Stimulated activated CD8-positive, alpha-beta memory T cell treated with anti-CD3 and anti-CD28 coated beads, Interleukin-12 subunit alpha, Interleukin-12 subunit beta, amount 100 ng/mL, for 1 hour (primary cell): Measurements from ENCODE around the gene KRR1.
A peak's percentile ranks its signal among the peaks of the same experiment; 100 is the strongest.

ENCODE experiments used
- DNase-seq: peaks from one replicate; pipeline ENCODE4 v3.0.0-alpha.2; 2020; ENCODE audit warnings: low read depth

Gene KRR1

GRCh38 chr12:75511116-75512048 is at the start of gene KRR1:
Gene KRR1 (minus strand): TSS chr12:75511609. CDS start chr12:75511597, 12 bp downstream.
- peak; percentile 81 for DNase-seq

DNA sequence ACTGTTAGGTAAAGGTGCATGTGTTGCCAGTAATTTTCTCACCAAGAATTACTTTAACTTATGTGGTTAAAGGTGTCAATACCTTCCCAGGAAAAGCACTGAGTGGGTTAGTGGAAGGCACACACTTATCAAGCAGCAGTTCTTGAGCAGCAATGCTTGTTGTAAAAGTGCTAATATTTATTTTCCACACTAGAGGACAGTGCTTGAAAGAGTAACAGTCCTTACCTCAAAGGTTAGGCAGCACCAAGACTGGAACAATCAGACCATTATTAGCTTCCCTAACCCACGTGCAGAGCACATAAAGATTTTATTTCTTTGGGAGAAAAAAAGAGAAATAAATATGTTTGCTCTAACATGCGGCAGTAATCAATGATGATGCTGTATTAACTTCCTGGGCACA is 48.8 kb upstream of the KRR1 start:
- DNase-seq: no peak

DNA sequence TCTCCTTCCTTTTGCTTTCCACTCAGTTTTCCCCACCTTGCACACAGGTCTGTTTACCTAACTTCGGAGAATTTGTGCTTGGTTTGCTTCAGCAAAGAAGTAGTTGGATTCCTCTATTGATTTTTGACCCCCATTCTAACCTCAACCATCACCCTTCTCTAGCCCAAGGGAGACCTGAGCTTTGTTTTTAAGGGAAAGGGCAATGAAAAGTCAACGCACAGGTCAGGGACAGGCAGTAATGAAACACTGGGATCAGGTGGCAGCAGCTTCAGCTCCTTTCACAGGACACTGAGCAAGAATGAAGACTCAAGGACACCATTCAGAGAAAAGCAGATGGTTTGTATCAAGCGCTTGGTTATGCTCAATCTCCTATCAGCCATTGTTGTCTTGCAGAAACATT is 46.9 kb upstream of the KRR1 start:
- no peak for DNase-seq

GRCh38 chr12:75556311-75556899 is 45.0 kb upstream of the KRR1 start:
- DNase-seq: no peak

- DNase-seq: no peak
Measured at GRCh38 chr12:75554556-75554880, 43.1 kb upstream of the KRR1 start.

DNA sequence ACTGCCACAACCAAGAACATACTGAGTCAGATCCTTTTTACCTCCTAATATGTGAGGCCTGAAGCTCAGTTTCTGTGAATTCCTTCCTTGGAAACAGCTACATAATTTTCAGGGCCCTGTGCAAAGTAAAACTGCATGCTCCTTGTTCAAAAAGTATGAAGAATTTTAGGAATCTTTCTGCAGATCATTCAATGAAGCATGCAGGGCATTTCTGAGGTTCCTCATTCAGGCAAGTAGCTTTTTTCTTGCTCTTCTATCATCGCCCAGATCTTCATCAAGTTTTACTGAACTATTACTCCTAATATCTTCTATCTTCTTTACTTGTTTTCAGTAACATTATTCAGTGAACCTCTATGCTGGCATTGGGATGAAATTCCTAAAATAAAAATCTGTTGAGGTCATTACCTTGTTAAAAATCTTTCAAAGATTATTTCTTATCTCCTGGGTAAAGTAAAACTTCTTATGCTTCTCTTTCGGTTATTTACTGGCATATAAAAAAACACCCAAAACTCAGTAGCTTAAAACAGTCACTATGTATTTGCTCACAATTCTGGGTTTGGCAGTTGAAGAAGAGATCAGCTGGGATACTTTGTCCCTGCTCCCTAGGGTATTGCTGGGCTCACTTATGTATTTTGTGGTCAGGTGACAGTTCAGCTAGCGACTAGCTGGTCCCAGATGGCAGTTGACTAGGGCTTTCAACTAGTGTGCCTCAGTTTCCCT is 42.6 kb upstream of the KRR1 start:
- DNase-seq: no peak

DNA sequence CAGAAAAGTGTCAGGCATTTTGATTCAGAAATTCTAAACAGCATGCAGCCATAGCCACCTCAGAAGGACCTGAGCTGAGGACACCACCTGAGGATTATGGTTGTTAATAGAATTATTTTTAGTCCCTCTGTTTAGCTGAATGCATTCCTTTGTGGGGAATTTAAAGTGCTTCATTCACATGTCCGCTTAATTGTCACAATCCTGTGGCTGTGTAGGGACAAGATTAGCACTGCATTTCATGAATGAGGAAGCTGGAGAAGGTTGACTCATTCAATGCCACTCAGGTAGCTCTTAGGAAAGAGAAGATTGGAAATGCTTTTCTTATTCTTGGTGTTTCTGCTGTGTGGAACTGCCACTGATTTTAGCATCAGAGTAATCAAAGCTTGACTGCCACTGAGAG is 42.0 kb upstream of the KRR1 start:
- no peak for DNase-seq

GRCh38 chr12:75551477-75551876 is 40.1 kb upstream of the KRR1 start:
- no peak for DNase-seq

- DNase-seq: no peak
Measured at GRCh38 chr12:75550401-75551240, 39.2 kb upstream of the KRR1 start.

DNA sequence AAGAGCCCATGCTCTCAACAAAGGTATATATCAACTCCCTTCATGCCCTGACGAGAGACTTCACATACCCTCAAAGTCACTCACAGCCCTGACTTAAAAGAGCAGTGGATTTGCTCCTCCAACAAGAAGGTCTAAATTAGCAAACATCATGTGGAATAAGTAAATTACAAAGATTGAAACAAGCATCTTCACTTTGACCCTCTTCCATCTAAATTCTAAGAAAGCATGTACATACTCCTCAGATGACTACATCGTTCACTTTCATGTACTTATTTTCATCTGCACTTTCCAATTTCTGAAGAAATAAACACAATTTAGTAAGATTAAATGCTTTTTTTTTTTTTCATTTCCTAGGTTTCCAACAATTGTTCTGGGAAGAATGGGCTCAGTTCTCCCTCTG is 38.6 kb upstream of the KRR1 start:
- DNase-seq: no peak

- DNase-seq: no peak
Measured at GRCh38 chr12:75548879-75549278, 37.5 kb upstream of the KRR1 start.

- DNase-seq: no peak
Measured at GRCh38 chr12:75545636-75546035, 34.2 kb upstream of the KRR1 start.

GRCh38 chr12:75543529-75543928 is 32.1 kb upstream of the KRR1 start:
- DNase-seq: no peak

DNA sequence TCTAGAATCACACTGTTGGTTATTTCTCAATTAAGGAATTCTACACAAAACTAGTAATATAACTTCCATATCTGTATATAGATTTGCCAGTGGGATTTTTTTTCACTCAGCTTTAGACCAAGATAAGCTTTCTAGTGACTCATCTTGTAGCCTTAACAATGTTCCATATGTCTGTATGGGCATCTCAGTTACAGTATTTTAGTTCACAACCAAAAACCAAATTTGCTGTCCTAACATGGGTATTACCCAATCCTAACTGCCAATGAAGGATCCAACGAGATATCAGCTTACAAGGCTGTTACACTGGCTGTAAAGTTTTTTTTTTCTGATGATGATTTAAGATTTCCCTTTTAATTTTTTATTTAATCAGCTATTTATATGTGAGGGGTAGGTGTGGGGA is 31.5 kb upstream of the KRR1 start:
- no peak for DNase-seq

DNA sequence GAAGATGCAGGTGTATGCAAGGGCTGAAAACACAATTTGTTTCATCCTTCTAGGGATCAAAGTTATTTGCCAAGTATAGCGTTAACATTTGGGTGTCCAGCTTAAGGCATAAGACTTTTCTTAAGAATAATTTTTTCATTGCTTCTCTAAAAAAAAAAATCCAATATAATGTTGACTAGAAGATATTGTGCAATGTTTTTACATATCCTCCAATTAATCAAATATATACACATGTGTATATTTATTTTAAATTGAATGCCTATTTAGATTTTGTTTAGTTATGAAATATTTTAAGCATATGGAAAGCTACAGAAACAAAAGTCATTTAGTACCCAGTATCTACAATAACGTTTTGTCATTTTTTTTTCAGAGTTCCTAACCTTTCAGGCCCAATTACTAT is 28.5 kb upstream of the KRR1 start:
- DNase-seq: no peak

GRCh38 chr12:75533239-75533638 is 21.8 kb upstream of the KRR1 start:
- DNase-seq: no peak

DNA sequence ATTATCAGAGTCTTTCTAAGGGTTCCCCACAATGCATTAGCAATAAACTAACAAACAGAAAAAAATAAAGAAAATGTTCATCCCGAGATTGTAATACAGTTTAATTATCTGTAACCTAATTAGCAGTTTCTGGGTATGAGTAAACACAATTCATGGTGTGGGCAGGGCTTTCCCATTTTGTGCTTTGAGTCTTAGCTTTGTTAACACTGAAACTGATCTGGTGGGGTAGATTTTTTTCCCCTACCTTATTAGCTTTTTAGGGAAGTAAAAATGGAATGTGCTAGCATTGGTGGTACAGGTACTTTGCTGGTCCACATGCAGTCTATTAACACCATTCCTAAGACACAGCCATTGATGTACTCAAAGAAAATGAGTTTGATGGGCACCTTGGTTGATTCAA is 18.4 kb upstream of the KRR1 start:
- no peak for DNase-seq

DNA sequence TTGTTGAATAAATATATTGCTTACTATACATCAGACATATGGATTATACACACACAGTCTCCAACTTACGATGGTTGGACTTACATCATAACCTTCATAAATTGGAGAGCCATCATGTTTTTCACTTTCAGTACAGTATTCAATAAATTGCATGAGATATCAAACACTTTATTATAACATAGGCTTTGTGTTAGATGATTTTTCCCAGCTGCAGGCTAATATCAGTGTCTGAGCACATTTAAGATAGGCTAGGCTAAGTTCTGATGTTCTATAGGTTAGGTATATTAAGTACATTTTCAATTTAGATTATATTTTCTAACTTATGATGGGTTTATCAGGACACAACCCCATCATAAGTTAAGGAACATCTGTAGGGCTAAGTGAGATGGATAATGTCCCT is 17.9 kb upstream of the KRR1 start:
- DNase-seq: no peak

DNA sequence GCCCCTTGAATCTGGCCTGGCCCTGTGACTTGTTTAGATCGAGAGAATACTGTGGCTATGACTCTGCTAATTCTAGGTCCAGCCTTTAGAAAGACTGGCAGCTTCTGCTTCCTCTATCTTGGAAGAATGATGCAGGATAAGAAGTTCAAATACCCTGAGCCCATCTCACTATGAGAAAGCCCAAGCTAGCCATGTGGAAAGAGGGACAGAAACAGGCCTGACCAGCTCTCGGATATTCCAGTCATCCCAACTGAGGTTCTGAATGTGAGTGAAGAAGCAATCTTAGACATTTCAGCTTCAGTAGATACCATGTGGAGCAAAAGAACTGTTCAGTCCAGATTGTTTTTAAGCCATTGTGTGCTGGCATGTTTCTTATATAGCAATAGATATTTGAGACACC is 17.3 kb upstream of the KRR1 start:
- DNase-seq: no peak

- no peak for DNase-seq
Measured at GRCh38 chr12:75528272-75528671, 16.9 kb upstream of the KRR1 start.

DNA sequence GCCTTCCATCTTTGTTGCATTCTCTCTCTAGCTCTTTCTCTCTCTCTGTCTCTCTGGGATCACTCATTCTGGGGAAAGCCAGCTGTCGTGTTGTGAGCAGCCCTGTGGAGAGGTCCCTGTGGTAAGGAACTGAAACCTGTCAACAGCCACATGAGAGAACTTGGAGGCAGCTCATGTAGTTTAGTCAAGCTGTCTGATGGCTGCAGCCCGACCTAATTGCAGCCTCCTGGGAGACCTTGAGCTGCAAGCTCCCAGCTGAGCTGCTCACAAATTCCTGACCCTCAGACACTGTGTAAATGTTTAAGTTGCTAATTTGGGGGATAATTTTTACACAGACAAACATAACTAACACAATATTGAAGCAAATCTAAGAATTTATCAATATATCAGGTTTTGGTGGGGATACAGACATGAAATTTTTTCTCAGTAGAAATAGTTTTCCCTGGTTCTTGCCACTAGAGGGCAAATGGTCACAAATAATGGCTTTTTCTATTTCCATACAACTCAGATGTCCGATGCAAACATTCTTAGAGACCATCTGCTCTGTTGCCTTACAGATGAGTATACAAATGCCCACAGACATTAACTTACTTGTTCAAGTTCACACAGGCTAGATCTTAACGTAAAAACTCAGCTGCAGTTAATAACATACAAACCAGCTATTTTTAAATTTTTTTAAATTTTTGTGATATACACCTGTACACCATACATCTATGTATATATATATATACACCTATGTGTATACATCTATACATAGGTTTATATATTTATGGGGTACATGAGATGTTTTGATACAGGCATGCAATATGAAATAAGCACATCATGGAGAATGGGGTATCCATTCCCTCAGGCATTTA is 15.5 kb upstream of the KRR1 start:
- no peak for DNase-seq
